NB4 (cell line): Measurements from ENCODE around the gene TBCE.
"Not testable (repeated sequence)": the region's sequence is repeated elsewhere in the genome, so short reads cannot be mapped to it uniquely, and the experiment has no call there.

Experiments used
- MYC ChIP-seq: IDR thresholded peaks from 2 replicates; pipeline ENCODE4 v1.6.1; 2011; ENCODE audit warnings: low read depth, low read length
- POLR2A ChIP-seq: IDR thresholded peaks from 2 replicates; pipeline ENCODE4 v1.6.1; 2011; ENCODE audit warnings: mild to moderate bottlenecking; ENCODE audit not compliant: insufficient read length; ENCODE audit errors: extremely low read depth
- TF ChIP-seq, protein P1 (sequence below): IDR thresholded peaks from one replicate; pipeline ENCODE4 v1.5.1; 2012; ENCODE audit warnings: low read depth, low read length

DNA sequence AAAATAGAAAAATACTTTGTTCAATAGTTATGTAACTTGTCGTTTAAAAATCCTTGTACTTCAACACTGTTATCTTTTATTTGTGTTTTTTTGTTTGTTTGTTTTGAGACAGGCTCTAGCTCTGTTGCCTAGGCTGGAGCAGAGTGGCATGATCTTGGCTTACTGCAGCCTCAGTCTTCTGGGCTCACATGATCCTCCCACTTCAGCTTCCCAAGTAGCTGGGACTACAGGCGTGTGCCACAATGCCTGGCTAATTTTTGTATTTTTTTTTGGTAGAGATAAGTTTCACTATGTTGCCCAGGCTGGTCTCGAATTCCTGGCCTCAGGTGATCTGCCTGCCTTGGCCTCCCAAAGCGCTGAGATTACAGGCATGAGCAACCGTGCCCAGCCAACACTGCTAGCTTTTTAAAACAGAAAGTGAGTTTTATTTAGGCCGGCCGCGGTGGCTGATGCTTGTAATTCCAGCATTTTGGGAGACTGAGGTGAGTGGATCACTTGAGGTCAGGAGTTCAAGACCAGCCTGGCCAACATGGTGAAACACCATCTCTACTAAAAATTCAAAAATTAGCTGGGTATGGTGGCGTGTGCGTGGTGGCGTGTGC is 11.0 kb downstream of the TBCE start:
- TF ChIP-seq, protein P1, sequence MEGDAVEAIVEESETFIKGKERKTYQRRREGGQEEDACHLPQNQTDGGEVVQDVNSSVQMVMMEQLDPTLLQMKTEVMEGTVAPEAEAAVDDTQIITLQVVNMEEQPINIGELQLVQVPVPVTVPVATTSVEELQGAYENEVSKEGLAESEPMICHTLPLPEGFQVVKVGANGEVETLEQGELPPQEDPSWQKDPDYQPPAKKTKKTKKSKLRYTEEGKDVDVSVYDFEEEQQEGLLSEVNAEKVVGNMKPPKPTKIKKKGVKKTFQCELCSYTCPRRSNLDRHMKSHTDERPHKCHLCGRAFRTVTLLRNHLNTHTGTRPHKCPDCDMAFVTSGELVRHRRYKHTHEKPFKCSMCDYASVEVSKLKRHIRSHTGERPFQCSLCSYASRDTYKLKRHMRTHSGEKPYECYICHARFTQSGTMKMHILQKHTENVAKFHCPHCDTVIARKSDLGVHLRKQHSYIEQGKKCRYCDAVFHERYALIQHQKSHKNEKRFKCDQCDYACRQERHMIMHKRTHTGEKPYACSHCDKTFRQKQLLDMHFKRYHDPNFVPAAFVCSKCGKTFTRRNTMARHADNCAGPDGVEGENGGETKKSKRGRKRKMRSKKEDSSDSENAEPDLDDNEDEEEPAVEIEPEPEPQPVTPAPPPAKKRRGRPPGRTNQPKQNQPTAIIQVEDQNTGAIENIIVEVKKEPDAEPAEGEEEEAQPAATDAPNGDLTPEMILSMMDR = not testable (repeated sequence)
- TF ChIP-seq POLR2A, MYC: not testable (repeated sequence)
